IMR-90 (cell line): Measurements from ENCODE around the gene PSMG4. TPM values are rescaled to one million over a fixed set of nuclear protein-coding genes. Genes with fewer than 3 reads are reported as not detected.

ENCODE experiments used
- ATAC-seq: fragments of 200-7000 bp; cut with Tn5 transposase; 2 replicates; pipeline ENCODE4 v1.9.1; 2020; ENCODE audit warnings: low read depth, mild to moderate bottlenecking, moderate library complexity
- BruUV-seq: library from RNA; stranded (reverse); fragments of 400-500 nt; replicated peaks from 2 replicates; lab custom pipeline; 2021; lab: Mats Ljungman, UMichigan
- CTCF ChIA-PET: fragments of 300-600 bp; formaldehyde crosslinking; extraction: SDS; loops from one replicate; lab custom pipeline; 2021; ENCODE audit warnings: antibody characterized with exemption; lab: Yijun Ruan, JAX
- POLR2A ChIA-PET: fragments of 300-600 bp; sonication (Branson Sonifier 250); formaldehyde crosslinking; loops from one replicate; lab custom pipeline; 2022; ENCODE audit warnings: antibody characterized with exemption; ENCODE audit not compliant: unreplicated experiment; lab: Charles Lee
- DNase-seq: peaks from one replicate; pipeline ENCODE4 v3.0.0; 2013
- H2AFZ ChIP-seq: replicated peaks from 2 replicates; pipeline ENCODE3; 2013; ENCODE audit warnings: low read length, mild to moderate bottlenecking; ENCODE audit not compliant: poor library complexity
- H2AK5ac ChIP-seq: 2 replicates; pipeline ENCODE4 v1.6.1; 2013; ENCODE audit warnings: low read depth, low read length, inconsistent platforms
- H2AK9ac ChIP-seq: replicated peaks from 2 replicates; pipeline ENCODE3; 2013; ENCODE audit warnings: mild to moderate bottlenecking, low read depth, low read length, moderate library complexity; ENCODE audit not compliant: poor library complexity
- H2BK120ac ChIP-seq: 2 replicates; pipeline ENCODE4 v1.6.1; 2013; ENCODE audit warnings: low read depth, low read length, inconsistent platforms
- H2BK15ac ChIP-seq: 3 replicates; pipeline ENCODE4 v1.6.1; 2013; ENCODE audit warnings: low read depth, low read length, inconsistent platforms
- H2BK20ac ChIP-seq: 2 replicates; pipeline ENCODE4 v1.6.1; 2013; ENCODE audit warnings: low read depth, mild to moderate bottlenecking, inconsistent platforms, low read length, moderate library complexity
- H2BK5ac ChIP-seq: 2 replicates; pipeline ENCODE4 v1.6.1; 2013; ENCODE audit warnings: mild to moderate bottlenecking, low read depth, low read length, inconsistent platforms; ENCODE audit not compliant: poor library complexity, severe bottlenecking
- H3K14ac ChIP-seq: replicated peaks from 2 replicates; pipeline ENCODE4 v1.6.1; 2013; ENCODE audit warnings: low read depth, low read length, inconsistent platforms
- H3K18ac ChIP-seq: 2 replicates; pipeline ENCODE4 v1.6.1; 2013; ENCODE audit warnings: low read depth, low read length, control low read depth
- H3K23ac ChIP-seq: 2 replicates; pipeline ENCODE4 v1.6.1; 2013; ENCODE audit warnings: low read depth, low read length, inconsistent platforms
- H3K27ac ChIP-seq: 2 replicates; pipeline ENCODE4 v1.5.1; 2013; ENCODE audit warnings: mild to moderate bottlenecking, control low read depth, low read length; ENCODE audit not compliant: insufficient read depth
- H3K27me3 ChIP-seq: 2 replicates; pipeline ENCODE4 v1.6.1; 2013; ENCODE audit warnings: low read length; ENCODE audit not compliant: control insufficient read depth, insufficient read depth
- H3K36me3 ChIP-seq: 2 replicates; pipeline ENCODE4 v1.6.1; 2013; ENCODE audit warnings: low read length, mixed read lengths; ENCODE audit not compliant: control insufficient read depth, insufficient read depth
- H3K4ac ChIP-seq: 2 replicates; pipeline ENCODE4 v1.6.1; 2013; ENCODE audit warnings: low read depth, low read length, inconsistent platforms
- H3K4me1 ChIP-seq: 2 replicates; pipeline ENCODE4 v1.6.1; 2013; ENCODE audit warnings: low read length, mixed read lengths; ENCODE audit not compliant: control insufficient read depth, insufficient read depth
- H3K4me2 ChIP-seq: 2 replicates; pipeline ENCODE4 v1.6.1; 2013; ENCODE audit warnings: low read depth, mild to moderate bottlenecking, control low read depth, low read length, moderate library complexity
- H3K4me3 ChIP-seq: 2 replicates; pipeline ENCODE4 v1.5.1; 2013; ENCODE audit warnings: low read depth, mild to moderate bottlenecking, control low read depth, low read length, moderate library complexity; ENCODE audit not compliant: insufficient read depth
- H3K56ac ChIP-seq: 2 replicates; pipeline ENCODE4 v1.6.1; 2013; ENCODE audit warnings: low read length, inconsistent platforms; ENCODE audit not compliant: insufficient read depth; ENCODE audit errors: extremely low read depth
- H3K79me1 ChIP-seq, 2 experiments: 2 replicates each; pipeline ENCODE4 v1.6.1; 2013; ENCODE audit warnings: low read length in 2 of 2, inconsistent platforms in 1 of 2, low read depth in 1 of 2
- H3K9ac ChIP-seq: 2 replicates; pipeline ENCODE4 v1.6.1; 2013; ENCODE audit warnings: low read depth, low read length, control low read depth
- H3K9me1 ChIP-seq: 2 replicates; pipeline ENCODE4 v1.6.1; 2013; ENCODE audit warnings: low read length, inconsistent platforms; ENCODE audit not compliant: insufficient read depth
- H3K9me3 ChIP-seq: 2 replicates; pipeline ENCODE4 v1.6.1; 2013; ENCODE audit warnings: low read length; ENCODE audit not compliant: control insufficient read depth, insufficient read depth
- H4K20me1 ChIP-seq: 2 replicates; pipeline ENCODE4 v1.6.1; 2013; ENCODE audit warnings: low read length, inconsistent platforms; ENCODE audit not compliant: insufficient read depth
- H4K5ac ChIP-seq: 2 replicates; pipeline ENCODE4 v1.6.1; 2013; ENCODE audit warnings: mild to moderate bottlenecking, low read depth, low read length, control low read depth
- H4K8ac ChIP-seq, 2 experiments: 2 replicates each; pipeline ENCODE4 v1.6.1; 2013; ENCODE audit warnings: low read depth in 2 of 2, low read length in 2 of 2, control low read depth in 1 of 2, inconsistent platforms in 1 of 2
- H4K91ac ChIP-seq: 2 replicates; pipeline ENCODE4 v1.6.1; 2013; ENCODE audit warnings: low read depth, low read length, inconsistent platforms; ENCODE audit not compliant: insufficient read depth
- MAZ ChIP-seq: IDR thresholded peaks from 2 replicates; pipeline ENCODE4 v1.6.1; 2012; ENCODE audit warnings: low read depth, mild to moderate bottlenecking, low read length, improper control_type of control experiment, moderate library complexity, borderline replicate concordance
- WGBS, 2 experiments: methylation state at CpG; one replicate each; pipeline versions ENCODE4 v1.1.5 to v1.1.7; 2013; ENCODE audit warnings: missing lambda C conversion rate in 2 of 2; ENCODE audit not compliant: insufficient read length in 1 of 2; ENCODE audit errors: extremely low coverage in 2 of 2; 5-methylcytosine and 5-hydroxymethylcytosine counted together
- dilution Hi-C: fragments of 300-500 bp; cut with HindIII; formaldehyde crosslinking; loops from one replicate; pipeline ENCODE4 v1.14.3; 2018; ENCODE audit warnings: low sequenced_read_pairs; ENCODE audit not compliant: unreplicated experiment
- in situ Hi-C: fragments of 300-500 bp; cut with MboI; formaldehyde crosslinking; loops from 3 replicates; pipeline ENCODE4 v1.14.3; 2019; ENCODE audit warnings: low sequenced_read_pairs, inconsistent platforms, mixed read lengths
- intact Hi-C: fragments of 100-400 bp; cut with micrococcal nuclease; formaldehyde crosslinking; loops from 2 replicates; pipeline ENCODE4 v1.10.0; 2022
- polyA plus RNA-seq, 3 experiments: library from polyadenylated mRNA; depleted of rRNA; stranded (reverse); fragments of >200 nt; gene quantifications; 2 replicates each; pipeline ENCODE4 v1.2.3, GENCODE V29; 2012; ENCODE audit warnings: low replicate concordance in 1 of 3
- total RNA-seq: library from RNA; depleted of rRNA; stranded (reverse); fragments of >200 nt; gene quantifications from 2 replicates; pipeline ENCODE4 v1.2.3, GENCODE V29; 2012

PSMG4 gene
- total and polyA plus RNA-seq, 2 of the 4 experiments (the other 2 are of a cell fraction) = 5.6 to 13.4 TPM

- no peaks in the 10 kb centered on the region for H4K20me1 ChIP-seq
- peaks cover 3% of the 10 kb centered on the region; the same call in 1 of the 2 replicates for H3K9me3 ChIP-seq
- H2AFZ ChIP-seq = no peak overlapping the region
- H2BK5ac ChIP-seq = no peak overlapping the region
- H4K91ac ChIP-seq = no peak overlapping the region
- no CpG with 5 or more reads among the region's 4 CpGs for WGBS, 2 experiments
- intact Hi-C loops = no loop called here
- no TSS peak for BruUV-seq
- dilution Hi-C loops = no loop called here
- no peak overlapping the region for H3K27ac ChIP-seq
- no peak overlapping the region for H2AK5ac ChIP-seq
- H3K4me3 ChIP-seq = no peak overlapping the region
- H2BK15ac ChIP-seq = no peak overlapping the region
- H3K14ac ChIP-seq = no peak overlapping the region
- TF ChIP-seq MAZ = no peak
- H3K9me1 ChIP-seq = 0 out of 2 replicates have a peak, but pooled peaks cover 3% of the 10 kb centered on the region
- no peak overlapping the region for H4K5ac ChIP-seq
- no peak overlapping the region for H3K9ac ChIP-seq
- no peak overlapping the region for H3K4me2 ChIP-seq
- H3K23ac ChIP-seq = no peak overlapping the region
- H3K79me1 ChIP-seq = no peaks in the 10 kb centered on the region
- ChIA-PET POLR2A (no interaction called here), CTCF (no interaction called here)
- 0 out of 2 replicates have a peak, but pooled peaks cover 2% of the 10 kb centered on the region for H3K27me3 ChIP-seq
- H4K8ac ChIP-seq = no peak overlapping the region
- no peak for DNase-seq
- in situ Hi-C loops = no loop called here
- H2AK9ac ChIP-seq = no peak overlapping the region
- H2BK20ac ChIP-seq = no peak overlapping the region
- no peak overlapping the region for H3K56ac ChIP-seq
- no peaks in the 10 kb centered on the region for H3K36me3 ChIP-seq
- no peak overlapping the region for H2BK120ac ChIP-seq
- H3K4me1 ChIP-seq = peaks cover 4% of the 10 kb centered on the region
- no peak for ATAC-seq
- H3K4ac ChIP-seq = no peak overlapping the region
- no peak overlapping the region for H3K18ac ChIP-seq
These were observed 16.0 kb upstream of the PSMG4 start for GRCh38 chr6:3242768-3243167.
